ENCODE data around the gene PLCD3.

The PLCD3 gene

GRCh38 chr17:45115015-45115625 is 17.2 kb downstream of the PLCD3 start:
- no peak for DNase-seq

GRCh38 chr17:45114117-45114932 is 18.0 kb downstream of the PLCD3 start:
- DNase-seq, result no peak

DNA sequence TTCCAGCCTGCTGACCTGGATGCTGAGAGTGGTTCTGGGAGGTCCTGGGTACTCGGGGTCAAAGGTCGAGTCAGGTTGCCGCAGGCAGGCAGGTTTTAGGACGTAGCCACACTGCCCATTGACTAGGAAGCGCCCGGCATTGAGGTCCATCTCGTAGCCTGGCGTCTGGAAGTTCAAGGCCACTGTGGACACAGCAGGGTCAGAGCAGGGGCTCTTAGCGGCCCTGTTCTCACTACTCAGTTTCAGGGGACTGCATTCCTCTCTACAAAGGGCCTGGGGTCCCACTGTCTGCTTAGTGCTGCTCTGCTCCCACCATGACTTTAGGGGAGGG is 18.9 kb downstream of the PLCD3 start:
- no peak for DNase-seq

GRCh38 chr17:45112559-45113423 is 19.5 kb downstream of the PLCD3 start:
- DNase-seq, result no peak

DNA sequence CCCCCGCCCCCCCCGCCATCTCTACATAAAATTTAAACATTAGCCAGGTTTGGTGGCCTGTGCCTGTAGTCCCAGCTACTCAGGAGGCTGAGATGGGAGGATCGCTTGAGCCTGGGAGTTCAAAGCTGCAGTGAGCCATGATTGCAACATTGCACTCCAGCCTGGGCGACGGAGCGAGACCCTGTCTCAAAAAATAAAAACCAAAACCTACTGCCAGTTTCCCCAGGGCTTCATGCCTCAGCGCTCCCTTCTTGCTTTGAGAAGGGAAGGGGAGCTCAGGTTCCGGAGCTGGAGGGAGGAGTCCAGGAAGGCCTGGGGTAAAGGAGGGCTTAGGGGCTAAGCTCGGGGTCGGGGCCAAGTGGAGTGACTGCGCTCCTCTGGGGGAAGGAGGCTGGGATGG is 20.5 kb downstream of the PLCD3 start:
- DNase-seq, result no peak

- no peak for DNase-seq
These were observed 21.4 kb downstream of the PLCD3 start for GRCh38 chr17:45110676-45111611.

DNA sequence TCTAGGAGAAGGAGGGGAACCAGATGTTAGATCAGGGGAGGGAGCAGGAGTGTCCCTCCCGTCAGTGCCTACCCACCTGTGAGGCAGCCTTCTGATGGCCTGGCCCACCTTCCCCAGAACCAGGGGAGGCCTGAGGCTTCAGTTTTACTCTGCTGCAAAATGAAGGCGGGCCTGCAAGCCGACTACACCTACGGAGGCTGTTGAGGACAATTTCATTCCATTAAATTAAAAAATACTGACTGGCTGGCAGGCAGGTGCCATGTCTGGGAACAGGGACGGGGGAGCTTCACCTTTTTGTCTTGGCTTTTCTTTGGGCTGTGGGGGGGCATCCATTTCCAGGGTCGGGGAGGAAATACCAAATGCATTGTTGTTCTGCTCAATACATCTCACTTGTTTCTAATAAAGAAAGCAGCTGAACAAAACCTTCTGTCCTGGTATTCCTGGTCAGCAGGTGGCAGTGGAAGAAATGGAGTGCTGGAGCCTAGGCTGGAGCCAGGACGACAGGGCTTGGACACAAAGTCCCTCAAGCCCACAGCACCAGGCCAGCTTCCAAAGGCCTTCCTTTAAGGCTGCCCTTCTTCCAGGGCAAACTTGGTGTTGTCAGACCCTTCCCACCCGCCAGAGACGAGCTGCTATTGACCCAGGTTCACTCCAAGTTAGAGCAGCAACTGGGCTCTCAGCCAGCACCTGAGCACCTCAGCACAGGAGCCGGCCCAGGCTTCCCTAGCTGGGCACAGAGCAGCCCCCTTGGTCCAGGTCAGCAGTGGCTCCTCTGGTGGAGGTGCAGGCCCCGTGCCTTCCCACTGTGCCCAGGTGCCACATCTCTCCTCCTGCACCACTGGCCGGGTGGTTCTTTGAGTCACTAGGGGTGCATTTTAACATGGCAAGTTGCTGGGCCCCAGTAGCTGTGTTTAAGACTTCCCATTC is 23.5 kb downstream of the PLCD3 start:
- no peak for DNase-seq

DNA sequence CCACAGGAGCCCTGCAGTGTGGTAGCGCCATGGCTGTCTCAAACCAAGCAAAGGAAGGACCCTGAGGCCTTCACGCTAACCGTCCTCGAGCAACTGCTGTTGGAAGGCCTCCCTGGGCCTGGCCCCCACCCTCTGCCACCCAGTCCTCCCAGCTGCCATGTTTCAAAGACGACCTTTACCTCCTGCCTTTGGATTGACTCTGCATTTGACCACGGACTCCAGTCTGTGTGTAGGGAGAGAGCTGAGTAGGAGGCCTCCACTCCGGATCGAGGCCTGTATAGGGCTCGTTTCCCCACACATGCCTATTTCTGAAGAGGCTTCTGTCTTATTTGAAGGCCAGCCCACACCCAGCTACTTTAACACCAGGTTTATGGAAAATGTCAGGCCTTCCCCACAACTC is 24.3 kb downstream of the PLCD3 start:
- no peak for DNase-seq

GRCh38 chr17:45107293-45108010 is 24.9 kb downstream of the PLCD3 start:
- DNase-seq, result no peak

GRCh38 chr17:45106582-45106981 is 25.7 kb downstream of the PLCD3 start:
- no peak for DNase-seq

GRCh38 chr17:45106096-45106495 is 26.2 kb downstream of the PLCD3 start:
- DNase-seq, result no peak

DNA sequence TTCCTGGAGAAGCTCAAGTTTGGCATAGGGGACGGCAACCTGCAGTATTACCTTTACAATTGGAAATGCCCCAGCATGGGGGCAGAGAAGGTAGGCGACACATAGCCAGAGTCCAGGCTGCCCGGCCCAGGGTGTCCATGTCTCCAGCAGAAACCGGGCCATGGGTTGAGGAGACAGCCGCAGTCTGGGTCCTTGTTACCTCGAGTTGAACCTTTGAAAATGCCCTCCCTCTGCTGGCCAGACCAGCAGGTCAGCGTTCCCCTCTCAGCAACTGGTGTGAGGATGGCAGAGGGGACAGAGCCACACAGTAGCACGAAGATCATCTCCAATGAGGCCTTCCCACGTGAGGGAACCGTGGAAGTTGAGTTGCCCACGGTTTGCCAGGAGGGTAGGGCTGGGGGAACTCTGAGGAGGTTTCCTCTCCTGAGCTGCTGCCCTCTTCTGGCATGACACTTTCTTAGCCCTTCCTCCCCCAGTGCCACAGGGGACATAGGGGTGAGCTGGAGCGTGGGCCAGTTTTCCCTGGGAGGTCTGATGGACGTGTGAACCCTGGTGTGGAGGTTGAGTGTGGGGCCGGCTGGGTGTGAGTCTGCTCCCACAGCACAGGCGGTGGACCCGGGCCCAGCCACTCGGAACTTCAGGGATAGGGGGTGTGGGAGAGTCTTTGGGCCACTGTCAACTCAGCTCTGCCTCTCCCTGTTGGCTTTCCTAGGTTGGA is 27.2 kb downstream of the PLCD3 start:
- DNase-seq, result no peak

GRCh38 chr17:45104497-45104896 is 27.8 kb downstream of the PLCD3 start:
- no peak for DNase-seq

DNA sequence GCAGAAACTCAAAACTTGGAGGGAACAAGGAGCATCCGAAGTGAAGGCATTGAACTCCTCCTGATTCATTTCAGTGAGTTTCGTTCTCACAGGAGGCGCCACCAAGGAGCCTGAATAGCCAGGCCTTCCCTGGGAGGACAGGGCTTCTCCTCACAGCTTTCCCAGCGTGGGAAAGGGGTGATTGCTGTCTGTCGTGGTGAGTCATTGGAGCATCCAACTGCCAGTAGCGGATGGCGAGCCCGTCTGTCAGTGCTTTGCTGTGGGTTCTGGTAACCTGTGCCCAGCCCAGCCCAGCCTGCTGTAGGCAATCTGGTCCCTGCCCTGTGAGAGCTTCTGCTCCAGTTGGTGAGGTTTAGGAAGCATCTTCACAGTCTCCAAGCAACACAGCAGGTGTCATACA is 28.3 kb downstream of the PLCD3 start:
- no peak for DNase-seq

GRCh38 chr17:45103269-45103795 is 29.0 kb downstream of the PLCD3 start:
- DNase-seq, result no peak

DNA sequence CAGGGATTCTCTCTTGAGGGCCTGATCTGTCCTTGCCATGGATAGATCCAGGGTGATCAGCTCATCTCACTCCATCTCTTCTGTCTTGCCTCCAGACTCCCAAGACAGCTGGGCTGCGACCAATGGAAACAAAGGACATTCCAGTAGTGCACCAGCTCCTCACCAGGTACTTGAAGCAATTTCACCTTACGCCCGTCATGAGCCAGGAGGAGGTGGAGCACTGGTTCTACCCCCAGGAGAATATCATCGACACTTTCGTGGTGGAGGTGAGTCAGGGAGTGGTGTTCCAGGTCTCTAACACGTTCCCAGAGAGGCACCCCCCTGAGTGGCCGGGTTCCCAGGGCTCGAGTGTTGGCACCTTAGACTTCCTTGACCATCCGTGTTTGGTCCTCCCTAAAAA is 29.5 kb downstream of the PLCD3 start:
- no peak for DNase-seq

GRCh38 chr17:45101883-45102811 is 30.2 kb downstream of the PLCD3 start:
- DNase-seq, result no peak

GRCh38 chr17:45101546-45101882 is 30.8 kb downstream of the PLCD3 start:
- no peak for DNase-seq

Measured in COR-L47 (cell line).